Hematopoietic multipotent progenitor cell treated with erythropoietin and hydrocortisone succinate and interleukin-3 and kit ligand, for 17 days (in vitro differentiated cells): ENCODE measurements around the gene XPO5.
"Not testable (repeated sequence)": the region's sequence is repeated elsewhere in the genome, so short reads cannot be mapped to it uniquely, and the experiment has no call there.

Source experiments
- DNase-seq: peaks from one replicate; pipeline ENCODE4 v3.0.0-alpha.2; 2015; ENCODE audit warnings: low spot score

Gene XPO5

GRCh38 chr6:43575772-43576551 lies at the start of gene XPO5, which contains the start of gene POLH:
TSS of gene XPO5 (minus strand) at chr6:43576038. CDS start at chr6:43575864, 174 bp downstream.
TSS of gene POLH (plus strand) at chr6:43576185. CDS start at chr6:43582320, 6,135 bp downstream.
- DNase-seq: peak; percentile 92

- DNase-seq: no peak
Observed at GRCh38 chr6:43625393-43625992, 49.7 kb upstream of the XPO5 start.

GRCh38 chr6:43624786-43625288 lies 49.0 kb upstream of the XPO5 start:
- DNase-seq: no peak

GRCh38 chr6:43623880-43624785 lies 48.3 kb upstream of the XPO5 start:
- DNase-seq: peak; percentile 6

- peak; percentile 4 for DNase-seq
Observed at GRCh38 chr6:43622541-43622940, 46.7 kb upstream of the XPO5 start.

- DNase-seq: no peak
Observed at GRCh38 chr6:43621836-43622180, 46.0 kb upstream of the XPO5 start.

- peak; percentile 4 for DNase-seq
Observed at GRCh38 chr6:43621078-43621835, 45.4 kb upstream of the XPO5 start.

GRCh38 chr6:43616725-43617472 lies 41.1 kb upstream of the XPO5 start:
- no peak for DNase-seq

GRCh38 chr6:43614396-43614730 lies 38.5 kb upstream of the XPO5 start:
- DNase-seq: no peak

- DNase-seq: no peak
Observed at GRCh38 chr6:43613721-43614395, 38.0 kb upstream of the XPO5 start.

GRCh38 chr6:43610431-43610830 lies 34.6 kb upstream of the XPO5 start:
- no peak for DNase-seq

- DNase-seq: no peak
Observed at GRCh38 chr6:43609402-43609801, 33.6 kb upstream of the XPO5 start.

GRCh38 chr6:43608807-43609206 lies 33.0 kb upstream of the XPO5 start:
- no peak for DNase-seq

- peak; percentile 86 for DNase-seq
Observed at GRCh38 chr6:43608310-43608763, 32.5 kb upstream of the XPO5 start.

GRCh38 chr6:43606019-43606418 lies 30.2 kb upstream of the XPO5 start:
- no peak for DNase-seq

GRCh38 chr6:43604174-43604573 lies 28.3 kb upstream of the XPO5 start:
- no peak for DNase-seq

- DNase-seq: no peak
Observed at GRCh38 chr6:43600595-43600994, 24.8 kb upstream of the XPO5 start.

GRCh38 chr6:43593938-43594337 lies 18.1 kb upstream of the XPO5 start:
- DNase-seq: no peak

GRCh38 chr6:43589564-43589963 lies 13.7 kb upstream of the XPO5 start:
- not testable (repeated sequence) for DNase-seq

GRCh38 chr6:43588194-43588593 lies 12.4 kb upstream of the XPO5 start:
- DNase-seq: no peak
